Measurements from ENCODE around the gene DBI.

DBI gene

DNA sequence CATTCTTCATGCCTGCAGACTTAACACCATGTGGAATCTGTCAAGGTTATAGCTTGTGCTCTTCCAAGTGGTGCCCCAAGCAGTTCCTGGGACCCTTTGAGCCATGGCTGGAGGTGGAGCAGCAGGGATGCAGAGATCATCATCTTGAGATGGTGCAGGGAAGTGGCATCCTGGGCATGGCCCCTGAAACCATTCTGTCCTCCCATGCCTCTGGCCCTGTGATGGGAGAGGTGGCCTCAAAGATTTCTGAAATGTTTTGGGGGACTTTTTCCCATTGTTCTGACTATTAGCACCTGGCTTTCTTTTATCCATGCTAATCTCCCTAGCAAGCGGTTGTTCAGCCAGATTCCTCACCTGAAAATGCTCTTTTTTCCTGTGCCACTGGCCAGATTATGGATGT lies 54.5 kb downstream of the DBI start:
- TF ChIP-seq CTCF (IDR thresholded peaks at IDR 0.05; ENCODE audit: insufficient read depth, low read length, missing control alignments), result no peak
- ChIA-PET CTCF (no interaction called here), POLR2A (no interaction called here)
- no peak overlapping the region for H3K4me3 ChIP-seq (ENCODE audit: low read depth, low read length)
- DNase-seq (ENCODE audit: low read depth, low spot score), result no peak

- ChIA-PET POLR2A (no interaction called here), CTCF (no interaction called here)
- no peak for DNase-seq (ENCODE audit: low read depth, low spot score)
Measured at GRCh38 chr2:119421741-119422140, 55.0 kb downstream of the DBI start.

More at GRCh38 chr2:119421741-119422140, 55.0 kb downstream of the DBI start:
- TF ChIP-seq CTCF (IDR thresholded peaks at IDR 0.05; ENCODE audit: insufficient read depth, low read length, missing control alignments), result no peak
- H3K4me3 ChIP-seq (ENCODE audit: low read depth, low read length), result no peak overlapping the region
